GM19351 (cell line): ENCODE data around the gene CTNND2.

Source experiments
- ATAC-seq: cut with Tn5 transposase; IDR thresholded peaks from one replicate; pipeline ENCODE4 v1.9.1; 2021; ENCODE audit warnings: mild to moderate bottlenecking, moderate library complexity; ENCODE audit not compliant: unreplicated experiment

The CTNND2 gene

GRCh38 chr5:11904265-11904906 is at the start of gene CTNND2:
TSS of gene CTNND2 (minus strand) at chr5:11904446. CDS start at chr5:11903853, 593 bp downstream.
- ATAC-seq = peak; percentile 30

- ATAC-seq = no peak
Measured at GRCh38 chr5:11946317-11946716, 42.1 kb upstream of the CTNND2 start.

- ATAC-seq = no peak
Measured at GRCh38 chr5:11941566-11941965, 37.3 kb upstream of the CTNND2 start.

GRCh38 chr5:11931638-11932037 is 27.4 kb upstream of the CTNND2 start:
- ATAC-seq = no peak

GRCh38 chr5:11928909-11929308 is 24.7 kb upstream of the CTNND2 start:
- no peak for ATAC-seq

- ATAC-seq = no peak
Measured at GRCh38 chr5:11925701-11926100, 21.5 kb upstream of the CTNND2 start.

- ATAC-seq = no peak
Measured at GRCh38 chr5:11922394-11922793, 18.1 kb upstream of the CTNND2 start.

- no peak for ATAC-seq
Measured at GRCh38 chr5:11918463-11919045, 14.3 kb upstream of the CTNND2 start.

- no peak for ATAC-seq
Measured at GRCh38 chr5:11909471-11909870, 5.2 kb upstream of the CTNND2 start.

GRCh38 chr5:11906497-11906896 is 2.3 kb upstream of the CTNND2 start:
- no peak for ATAC-seq

- no peak for ATAC-seq
Measured at GRCh38 chr5:11905206-11905605, 960 bp upstream of the CTNND2 start.

GRCh38 chr5:11903614-11904264 is 507 bp downstream of the CTNND2 start:
- peak; percentile 67 for ATAC-seq

- ATAC-seq = no peak
Measured at GRCh38 chr5:11903121-11903613, 1.1 kb downstream of the CTNND2 start.

GRCh38 chr5:11902201-11902619 is 2.0 kb downstream of the CTNND2 start:
- ATAC-seq = no peak

- no peak for ATAC-seq
Measured at GRCh38 chr5:11898787-11899186, 5.5 kb downstream of the CTNND2 start.

- ATAC-seq = no peak
Measured at GRCh38 chr5:11897781-11898180, 6.5 kb downstream of the CTNND2 start.

GRCh38 chr5:11894992-11895391 is 9.3 kb downstream of the CTNND2 start:
- no peak for ATAC-seq

GRCh38 chr5:11892832-11893231 is 11.4 kb downstream of the CTNND2 start:
- ATAC-seq = no peak

- no peak for ATAC-seq
Measured at GRCh38 chr5:11890777-11891176, 13.5 kb downstream of the CTNND2 start.

GRCh38 chr5:11888221-11888620 is 16.0 kb downstream of the CTNND2 start:
- no peak for ATAC-seq

- no peak for ATAC-seq
Measured at GRCh38 chr5:11878814-11879213, 25.4 kb downstream of the CTNND2 start.

- no peak for ATAC-seq
Measured at GRCh38 chr5:11873587-11873986, 30.7 kb downstream of the CTNND2 start.
